DND-41 (cell line): ENCODE data around the gene TRIM7.
"Not testable (repeated sequence)": the region's sequence is repeated elsewhere in the genome, so short reads cannot be mapped to it uniquely, and the experiment has no call there.

ENCODE experiments used
- ATAC-seq: fragments of 200-7000 bp; cut with Tn5 transposase; 3 replicates; pipeline ENCODE4 v1.9.1; 2021; ENCODE audit warnings: low read depth; ENCODE audit not compliant: insufficient read depth
- DNase-seq: peaks from one replicate; pipeline ENCODE4 v3.0.0-alpha.2; 2020
- H2AFZ ChIP-seq: 2 replicates; pipeline ENCODE4 v1.6.0; 2012; ENCODE audit warnings: low read depth, low read length
- H3K27ac ChIP-seq: 2 replicates; pipeline ENCODE4 v1.5.1; 2012; ENCODE audit warnings: low read length, inconsistent platforms
- H3K27me3 ChIP-seq: fragments of 200-600 bp; sonication (generic); 2 replicates; pipeline ENCODE4 v1.6.0; 2012; ENCODE audit warnings: low read length, mild to moderate bottlenecking, inconsistent platforms; ENCODE audit not compliant: insufficient read depth, poor library complexity
- H3K36me3 ChIP-seq: 2 replicates; pipeline ENCODE4 v1.5.1; 2012; ENCODE audit warnings: low read length, inconsistent platforms; ENCODE audit not compliant: insufficient read depth
- H3K4me1 ChIP-seq: 2 replicates; pipeline ENCODE4 v1.5.1; 2012; ENCODE audit warnings: mild to moderate bottlenecking, low read length; ENCODE audit not compliant: insufficient read depth
- H3K4me2 ChIP-seq: 2 replicates; pipeline ENCODE4 v1.6.0; 2012; ENCODE audit warnings: mild to moderate bottlenecking, moderate library complexity, low read length, inconsistent platforms; ENCODE audit not compliant: insufficient read depth
- H3K4me3 ChIP-seq, 2 experiments: fragments of 200-600 bp in 1 of 2; shearing (Covaris generic) in 1 of 2; 2 replicates each; pipeline ENCODE4 v1.5.1; 2012 to 2016; ENCODE audit warnings: inconsistent platforms in 2 of 2, low read length in 2 of 2, mild to moderate bottlenecking in 2 of 2, low read depth in 1 of 2, moderate library complexity in 1 of 2
- H3K79me2 ChIP-seq: 2 replicates; pipeline ENCODE4 v1.6.0; 2012; ENCODE audit warnings: low read length, inconsistent platforms; ENCODE audit not compliant: insufficient read depth
- H3K9ac ChIP-seq: 2 replicates; pipeline ENCODE4 v1.6.0; 2012; ENCODE audit warnings: low read depth, mild to moderate bottlenecking, inconsistent platforms, low read length, moderate library complexity
- H3K9me3 ChIP-seq: 2 replicates; pipeline ENCODE4 v1.5.1; 2012; ENCODE audit warnings: low read length, moderate library complexity, mild to moderate bottlenecking, inconsistent platforms; ENCODE audit not compliant: insufficient read depth, severe bottlenecking
- H4K20me1 ChIP-seq: 2 replicates; pipeline ENCODE4 v1.6.0; 2012; ENCODE audit warnings: low read length; ENCODE audit not compliant: insufficient read depth
- CTCF ChIP-seq: IDR thresholded peaks from 2 replicates; pipeline ENCODE4 v1.5.1; 2012; ENCODE audit warnings: borderline replicate concordance, low read length, moderate library complexity, mild to moderate bottlenecking; ENCODE audit not compliant: poor library complexity, severe bottlenecking; ENCODE audit errors: extremely low read depth
- EZH2 ChIP-seq: IDR thresholded peaks from 3 replicates; pipeline ENCODE4 v1.6.1; 2012; ENCODE audit warnings: borderline replicate concordance, low read depth, mild to moderate bottlenecking, moderate library complexity, low read length, inconsistent platforms; ENCODE audit not compliant: severe bottlenecking

TRIM7 gene

GRCh38 chr5:181149806-181150733 lies 54.9 kb downstream of the TRIM7 start:
- ATAC-seq (0 out of 3 replicates have a peak, but pooled peaks have one; percentile 29), DNase-seq (peak; percentile 23)
- Histone ChIP-seq H3K9me3 (peaks cover 3% of the 10 kb centered on the region), H3K4me3 (no peak overlapping the region), H3K27ac (no peak overlapping the region), H3K27me3 (no peaks in the 10 kb centered on the region), H3K9ac (no peak overlapping the region), H4K20me1 (no peaks in the 10 kb centered on the region), H3K79me2 (no peaks in the 10 kb centered on the region), H3K36me3 (no peaks in the 10 kb centered on the region), H2AFZ (no peak overlapping the region), H3K4me1 (peaks cover 13% of the 10 kb centered on the region; the same call in 1 of the 2 replicates), H3K4me2 (no peak overlapping the region)
- TF ChIP-seq EZH2 (no peak), CTCF (no peak)

DNA sequence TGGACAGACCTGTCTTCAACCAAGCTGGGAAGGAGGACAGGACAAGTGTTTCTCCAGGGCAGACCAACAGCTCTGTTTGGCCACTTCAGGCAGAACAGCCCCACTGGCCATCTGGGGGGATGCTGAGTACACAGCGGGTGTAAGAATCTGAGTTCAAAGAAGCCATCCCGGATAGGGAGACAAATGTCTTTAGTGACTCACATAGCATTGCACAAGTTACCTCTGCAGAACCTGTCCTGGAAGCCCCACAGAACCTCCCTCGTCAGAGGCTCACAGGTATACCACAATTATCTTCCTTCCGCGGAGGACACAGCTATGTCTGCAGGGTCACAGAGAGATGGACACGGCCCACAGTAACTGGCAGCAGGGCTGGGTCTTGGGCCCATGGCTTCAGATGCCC lies 55.6 kb downstream of the TRIM7 start:
- DNase-seq (no peak), ATAC-seq (no peak)
- peaks cover 13% of the 10 kb centered on the region; the same call in 1 of the 2 replicates for H3K4me1 ChIP-seq
- no peak overlapping the region for H2AFZ ChIP-seq
- H3K27ac ChIP-seq = no peak overlapping the region
- H3K9ac ChIP-seq = no peak overlapping the region
- TF ChIP-seq CTCF (no peak), EZH2 (no peak)
- H3K27me3 ChIP-seq = no peaks in the 10 kb centered on the region
- H3K9me3 ChIP-seq = peaks cover 3% of the 10 kb centered on the region
- H3K4me3 ChIP-seq = no peak overlapping the region
- H3K79me2 ChIP-seq = no peaks in the 10 kb centered on the region
- no peaks in the 10 kb centered on the region for H4K20me1 ChIP-seq
- no peaks in the 10 kb centered on the region for H3K36me3 ChIP-seq
- no peak overlapping the region for H3K4me2 ChIP-seq

DNA sequence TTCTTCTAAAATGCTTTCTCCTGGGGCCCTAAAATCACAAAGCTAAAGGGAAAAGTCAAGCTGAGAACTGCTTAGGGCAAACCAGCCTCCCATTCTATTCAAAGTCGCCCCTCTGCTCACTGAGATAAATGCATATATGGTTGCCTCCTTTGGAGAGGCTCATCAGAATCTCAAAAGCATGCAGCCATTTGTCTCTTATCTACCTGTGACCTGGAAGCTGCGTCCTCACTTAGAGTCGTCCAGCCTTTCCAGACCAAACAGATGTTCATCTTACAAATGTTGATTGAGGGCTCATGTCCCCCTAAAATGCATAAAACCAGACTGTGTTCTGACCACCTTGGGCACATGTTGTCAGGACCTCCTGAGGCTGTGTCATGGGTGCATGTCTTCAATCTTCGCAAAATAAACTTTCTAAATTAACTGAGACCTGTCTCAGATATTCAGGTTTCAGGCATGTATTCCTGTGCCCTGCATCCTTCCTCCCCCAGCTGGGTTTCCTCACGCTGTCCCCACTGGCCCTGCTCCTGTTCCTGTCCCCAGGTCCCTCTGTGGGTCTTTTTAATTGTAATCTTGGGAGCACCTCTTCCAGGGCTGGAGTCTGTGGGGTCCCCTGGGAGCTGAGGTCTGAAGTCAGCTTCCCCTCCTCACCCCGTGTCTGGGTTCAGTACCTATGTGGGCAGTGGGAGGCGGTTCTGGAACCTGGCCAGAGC lies 57.9 kb downstream of the TRIM7 start, which contains the start of gene OR2V2:
Gene OR2V2 (plus strand): TSS at position 660 of the 710 bp plus-strand sequence. CDS start 7,357 bp downstream, outside the sequence.
- not testable (repeated sequence) for H3K27me3 ChIP-seq, H3K36me3 ChIP-seq, ATAC-seq, H3K79me2 ChIP-seq, H3K27ac ChIP-seq, H3K4me2 ChIP-seq, H3K9me3 ChIP-seq, H2AFZ ChIP-seq, DNase-seq, H3K4me3 ChIP-seq, H4K20me1 ChIP-seq, H3K9ac ChIP-seq
- peaks cover 13% of the 10 kb centered on the region; the same call in 1 of the 2 replicates for H3K4me1 ChIP-seq

DNA sequence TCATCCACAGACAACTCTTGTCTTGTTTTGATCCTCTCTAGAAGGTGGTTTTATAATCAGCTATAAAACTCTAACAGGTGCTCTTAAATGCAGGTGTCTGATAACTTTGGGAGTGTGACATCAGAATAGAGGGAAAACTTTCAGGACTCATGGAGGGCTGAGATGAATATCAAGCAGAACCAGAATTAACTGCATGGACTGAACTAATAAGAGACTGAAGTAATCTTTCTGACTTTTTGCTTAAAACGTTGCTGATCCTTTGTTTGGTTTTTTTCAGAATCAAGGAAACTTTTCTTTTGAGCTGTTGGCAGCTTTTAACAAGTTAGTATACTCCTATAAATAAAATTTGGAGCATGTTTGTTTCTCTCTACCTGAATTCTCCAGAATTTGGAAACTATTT lies 59.9 kb downstream of the TRIM7 start:
- Histone ChIP-seq H3K4me2 (no peak overlapping the region), H3K27me3 (peaks cover 3% of the 10 kb centered on the region), H3K36me3 (no peaks in the 10 kb centered on the region), H3K9ac (no peak overlapping the region), H3K4me3 (no peak overlapping the region), H2AFZ (no peak overlapping the region), H4K20me1 (no peaks in the 10 kb centered on the region), H3K9me3 (peaks cover 3% of the 10 kb centered on the region), H3K27ac (no peak overlapping the region), H3K4me1 (peaks cover 10% of the 10 kb centered on the region; the same call in 1 of the 2 replicates), H3K79me2 (no peaks in the 10 kb centered on the region)
- no peak for ATAC-seq
- no peak for DNase-seq
- TF ChIP-seq CTCF = no peak
- no peak for TF ChIP-seq EZH2
